GM21447 (cell line): ENCODE data around the gene TP53I11.

ENCODE experiments used
- ATAC-seq: cut with Tn5 transposase; IDR thresholded peaks from one replicate; pipeline ENCODE4 v1.9.1; 2021; ENCODE audit not compliant: unreplicated experiment

TP53I11 gene

DNA sequence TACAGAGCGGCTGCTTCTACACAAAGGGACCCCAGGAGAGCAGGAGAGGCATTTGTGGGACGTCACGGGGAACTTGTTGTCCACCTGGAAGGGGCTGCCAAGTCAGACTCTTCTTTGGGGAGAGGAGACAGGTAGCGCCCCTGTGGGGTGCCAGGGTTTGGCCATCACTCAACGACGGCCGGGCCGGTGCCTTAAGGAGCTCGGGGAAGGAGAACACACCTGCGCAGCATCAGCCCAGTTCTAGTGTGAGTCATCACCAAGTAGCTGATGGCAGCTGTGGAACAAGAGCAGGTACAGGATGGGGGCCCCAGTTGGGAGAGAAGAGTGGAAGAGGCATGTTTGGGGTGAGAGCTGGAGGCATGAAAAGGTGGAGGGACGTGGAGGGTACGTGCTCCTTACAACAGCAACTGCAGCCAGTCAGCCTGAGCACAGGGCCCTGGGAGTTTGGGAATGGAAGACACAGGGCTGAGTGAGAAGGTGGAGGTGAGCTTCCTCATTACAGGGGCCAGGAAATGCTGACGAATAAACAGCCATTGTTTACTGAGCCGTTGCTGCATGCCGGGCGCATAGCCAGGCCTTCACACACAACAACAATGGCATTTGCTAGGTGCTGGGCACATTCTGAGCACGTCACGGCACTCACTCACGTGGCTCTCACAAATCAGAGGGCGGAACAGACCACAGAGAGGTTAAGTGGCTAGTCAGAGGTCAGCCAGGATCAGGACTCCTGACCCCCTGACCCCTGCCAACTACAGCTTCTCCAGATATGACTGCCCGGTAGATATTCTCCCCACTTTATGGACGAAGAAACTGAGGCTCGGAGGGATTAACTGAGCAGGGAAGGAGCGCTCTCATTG is 29.1 kb upstream of the TP53I11 start:
- no peak for ATAC-seq

DNA sequence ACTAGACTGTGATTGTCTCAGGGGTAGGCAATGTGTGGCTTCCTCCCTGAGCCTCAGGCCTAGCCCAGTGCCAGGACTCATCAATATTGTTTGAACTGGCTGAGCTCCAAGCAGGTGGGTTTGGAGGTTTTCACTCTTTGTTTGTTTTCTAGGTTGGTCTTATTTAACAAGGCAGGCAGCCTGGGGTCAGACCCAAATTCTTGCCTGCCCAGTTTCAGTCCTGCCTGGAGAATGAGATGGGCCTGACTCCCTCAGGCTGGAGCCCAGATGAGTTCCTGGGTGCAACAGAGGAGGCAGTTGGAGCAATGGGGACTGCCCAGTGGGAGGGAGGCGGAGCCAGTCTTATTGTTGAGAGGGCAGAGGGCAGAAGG is 28.3 kb upstream of the TP53I11 start:
- ATAC-seq: no peak

DNA sequence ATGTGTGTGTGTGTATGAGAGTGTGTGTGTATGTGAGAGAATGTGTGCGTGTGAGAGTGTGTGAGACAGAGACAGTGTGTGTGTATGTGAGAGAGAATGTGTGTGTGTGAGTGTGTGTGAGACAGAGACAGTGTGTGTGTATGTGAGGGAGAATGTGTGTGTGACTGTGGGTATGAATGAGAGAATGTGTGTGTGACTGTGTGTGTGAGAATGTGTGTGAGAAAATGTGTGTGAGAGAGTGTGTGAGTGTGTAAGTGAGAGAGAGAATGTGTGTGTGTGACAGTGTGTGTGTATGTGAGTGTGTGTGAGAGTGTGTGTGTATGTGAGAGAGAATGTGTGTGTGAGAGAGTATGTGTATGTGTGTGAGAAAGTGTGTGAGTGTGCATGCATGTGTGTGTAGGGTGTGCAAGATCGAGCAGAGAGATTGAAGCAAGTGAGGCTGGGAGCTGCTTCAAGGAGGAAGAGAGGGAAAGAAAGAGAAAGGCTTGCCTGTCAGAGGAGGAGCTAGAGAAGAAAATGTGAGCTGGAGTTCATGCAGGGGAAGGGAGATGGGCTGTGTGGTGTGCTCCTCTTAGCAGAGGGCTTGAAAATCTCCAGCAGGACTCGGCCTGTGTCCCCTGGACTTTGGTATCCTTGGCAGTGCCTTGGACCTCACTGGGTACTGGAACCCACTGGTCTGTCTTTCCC is 27.7 kb upstream of the TP53I11 start:
- ATAC-seq: no peak

DNA sequence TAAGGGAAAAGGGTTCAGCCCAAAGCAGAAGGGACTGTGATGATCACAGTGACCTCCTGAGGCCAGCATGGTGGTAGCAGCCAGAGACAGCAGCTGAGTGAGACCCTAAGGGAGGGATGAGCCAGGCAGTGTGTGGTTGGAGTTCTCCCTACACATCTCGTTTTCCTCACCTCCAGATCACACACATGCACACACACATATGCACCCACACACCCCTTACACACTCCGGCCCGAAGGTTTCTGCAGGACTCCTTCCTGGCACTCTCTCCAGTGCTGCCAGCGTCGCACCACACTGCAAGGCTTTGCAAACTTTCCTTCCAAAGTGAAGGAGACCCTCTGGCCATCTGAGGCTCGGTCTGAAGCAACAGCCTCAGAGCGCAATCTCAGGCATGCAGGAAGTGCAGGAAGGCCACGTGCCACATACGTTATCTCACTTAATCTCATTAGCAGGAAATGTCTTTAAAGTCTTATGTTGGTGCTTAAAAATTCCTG is 26.9 kb upstream of the TP53I11 start:
- no peak for ATAC-seq

GRCh38 chr11:44976576-44976975 is 25.9 kb upstream of the TP53I11 start:
- ATAC-seq: no peak

- no peak for ATAC-seq
Observed at GRCh38 chr11:44974402-44975000, 23.8 kb upstream of the TP53I11 start.

DNA sequence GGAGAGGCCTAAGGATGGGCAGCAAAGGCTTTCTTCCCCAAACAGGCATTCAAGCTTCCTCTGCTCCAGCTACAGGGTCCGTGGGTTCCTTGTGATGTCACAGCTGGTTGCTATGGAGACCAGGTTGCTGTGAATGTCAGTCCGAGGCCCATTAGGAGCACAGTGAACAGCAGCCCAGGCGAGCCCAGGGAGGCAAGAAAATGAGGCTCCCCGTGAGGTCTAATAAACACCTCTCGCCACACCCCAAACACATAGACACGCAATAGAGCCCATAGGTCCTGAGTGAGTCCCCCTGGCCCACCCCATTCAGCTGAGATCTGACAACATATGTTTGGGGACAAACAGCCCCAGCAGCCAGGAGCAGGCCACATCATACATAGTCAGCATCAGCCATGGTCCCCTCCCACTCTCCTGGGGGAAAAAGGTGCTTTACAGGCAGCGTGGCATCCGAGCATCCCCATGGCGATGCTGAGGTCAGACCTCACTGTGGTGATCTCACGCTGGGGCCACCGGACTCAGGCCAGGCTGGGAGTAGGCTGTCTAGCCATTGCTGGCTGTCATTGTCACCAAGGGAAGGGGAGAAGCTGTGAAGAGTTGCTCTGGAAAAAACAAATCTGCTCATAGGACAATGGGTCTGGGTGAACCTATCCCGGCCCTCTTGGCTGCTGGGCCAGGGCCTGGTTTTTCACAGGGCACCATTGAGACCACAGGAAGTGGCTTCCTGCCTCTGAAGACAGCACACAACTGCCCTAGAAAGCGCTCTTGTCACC is 23.1 kb upstream of the TP53I11 start:
- ATAC-seq: no peak

- ATAC-seq: no peak
Observed at GRCh38 chr11:44972746-44973435, 22.2 kb upstream of the TP53I11 start.

GRCh38 chr11:44971185-44971584 is 20.5 kb upstream of the TP53I11 start:
- no peak for ATAC-seq

GRCh38 chr11:44970293-44970692 is 19.6 kb upstream of the TP53I11 start:
- ATAC-seq: no peak

- ATAC-seq: no peak
Observed at GRCh38 chr11:44969651-44970252, 19.1 kb upstream of the TP53I11 start.

- no peak for ATAC-seq
Observed at GRCh38 chr11:44968510-44968909, 17.8 kb upstream of the TP53I11 start.

GRCh38 chr11:44967930-44968496 is 17.3 kb upstream of the TP53I11 start:
- ATAC-seq: no peak

DNA sequence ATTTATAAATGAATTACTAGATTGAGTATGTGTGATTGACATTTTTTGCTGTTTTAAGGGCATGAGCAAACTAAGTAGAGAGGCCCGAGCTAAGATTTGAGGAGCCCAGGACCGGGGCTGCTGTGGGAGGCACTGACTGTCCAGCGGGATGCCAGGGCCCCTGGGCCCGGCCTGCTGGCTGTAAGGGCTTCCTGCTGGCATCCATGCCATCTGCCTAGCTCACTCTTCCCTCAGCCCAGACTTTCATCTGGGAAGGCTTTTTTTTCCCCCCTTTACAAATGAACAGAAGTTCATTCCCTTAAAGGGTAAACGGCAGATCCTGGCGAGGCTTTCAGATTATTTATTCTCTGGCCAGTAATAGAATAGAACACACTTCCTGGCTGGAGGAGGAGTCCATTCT is 16.0 kb upstream of the TP53I11 start:
- ATAC-seq: no peak

DNA sequence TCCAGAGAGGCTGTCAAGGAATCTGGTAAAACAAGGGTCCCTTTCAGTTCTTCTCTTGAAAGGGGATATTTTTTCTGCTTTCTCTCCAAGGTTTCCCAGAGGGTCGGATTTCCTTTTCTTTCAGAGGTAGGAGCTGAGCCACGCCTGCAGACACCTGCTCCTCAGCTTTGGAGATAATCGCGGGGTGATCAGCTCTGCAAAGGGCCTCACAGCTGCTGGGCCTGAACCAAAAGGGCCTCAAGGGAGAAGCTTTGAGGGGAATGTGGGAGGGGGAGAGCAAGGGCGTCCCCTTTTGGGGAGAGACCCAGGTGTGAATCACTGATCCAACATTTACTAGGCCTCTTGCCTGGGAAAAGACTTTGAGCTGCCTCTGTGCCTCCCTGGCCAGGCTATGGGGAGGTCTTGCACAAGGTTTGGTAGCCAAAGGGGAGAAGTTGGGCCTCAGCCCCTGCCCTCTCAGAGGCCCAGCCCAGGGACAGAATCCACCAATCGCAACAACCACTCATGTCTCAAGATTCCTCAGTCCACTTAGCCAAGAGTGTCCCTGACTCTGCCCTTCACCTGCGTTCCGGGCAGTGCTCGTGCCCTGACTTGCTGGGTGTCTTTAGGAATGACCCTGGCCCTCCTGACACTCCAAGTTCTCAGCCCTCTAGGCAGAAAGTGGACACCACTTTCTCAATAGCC is 14.0 kb upstream of the TP53I11 start:
- ATAC-seq: no peak

DNA sequence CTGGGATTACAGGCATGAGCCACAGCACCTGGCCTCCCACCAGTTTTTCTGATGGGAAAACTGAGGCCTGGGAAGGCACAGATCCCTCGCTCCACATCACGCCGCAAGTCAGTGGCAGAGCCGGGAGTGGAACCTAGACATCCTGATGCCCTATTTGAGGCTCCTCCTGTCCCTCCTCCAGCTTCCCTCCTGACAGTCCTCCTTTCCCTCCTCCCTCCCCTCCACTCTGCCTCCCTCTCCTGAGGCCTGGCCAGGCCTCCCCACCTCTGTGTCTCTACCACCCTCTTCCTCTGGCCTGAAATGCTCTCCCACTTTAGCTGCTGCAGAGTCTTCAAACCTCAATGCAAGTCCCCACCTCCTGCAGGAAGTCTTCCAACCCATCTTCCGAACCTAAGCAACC is 13.3 kb upstream of the TP53I11 start:
- no peak for ATAC-seq

GRCh38 chr11:44963136-44963535 is 12.5 kb upstream of the TP53I11 start:
- no peak for ATAC-seq

GRCh38 chr11:44962464-44962863 is 11.8 kb upstream of the TP53I11 start:
- ATAC-seq: no peak

GRCh38 chr11:44960200-44960845 is 9.6 kb upstream of the TP53I11 start:
- ATAC-seq: no peak
